GM21717 (cell line): ENCODE data around the gene SYNPO2.
A peak's percentile ranks its signal among the peaks of the same experiment; 100 is the strongest.

Source experiments
- ATAC-seq: cut with Tn5 transposase; IDR thresholded peaks from one replicate; pipeline ENCODE4 v1.9.1; 2021; ENCODE audit warnings: mild to moderate bottlenecking, moderate library complexity; ENCODE audit not compliant: unreplicated experiment

The SYNPO2 gene

DNA sequence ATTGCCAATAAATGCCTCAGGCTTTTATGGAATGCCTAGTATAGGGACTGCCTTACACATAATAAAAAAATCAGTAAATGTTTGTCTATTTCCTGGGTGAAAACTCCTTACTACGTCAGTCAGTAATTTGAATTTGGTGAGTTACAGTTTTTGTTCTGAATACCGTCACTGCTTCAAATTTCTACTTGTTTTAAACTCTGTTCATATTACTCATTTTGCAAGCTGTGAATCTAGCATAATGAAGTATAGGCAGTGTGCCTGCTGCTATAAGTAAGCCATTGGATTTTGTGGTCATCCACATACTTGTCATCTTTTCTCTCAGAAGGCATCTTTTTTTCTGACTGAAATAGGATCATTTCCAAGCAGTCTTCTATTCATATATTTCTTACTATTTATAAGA, 43.1 kb downstream of the SYNPO2 start:
- ATAC-seq, result no peak

DNA sequence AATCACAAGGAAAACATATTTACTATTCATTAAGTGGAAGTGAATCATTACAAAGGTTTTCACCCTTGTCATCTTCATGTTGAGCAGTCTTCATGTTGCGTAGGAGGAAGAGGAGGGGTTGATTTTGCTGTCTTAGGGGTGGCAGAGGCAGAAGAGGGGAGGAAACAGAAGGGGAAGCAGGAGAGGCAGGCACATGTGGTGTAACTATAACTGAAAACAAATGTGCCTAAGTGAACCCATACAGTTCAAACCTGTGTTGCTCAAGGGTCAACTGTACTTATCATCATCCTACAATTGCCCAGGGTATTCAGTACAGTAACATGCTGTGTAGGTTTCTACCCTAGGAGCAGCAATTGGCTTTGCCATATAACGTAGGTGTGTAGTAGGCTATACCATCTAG, 47.2 kb downstream of the SYNPO2 start:
- ATAC-seq, result no peak

DNA sequence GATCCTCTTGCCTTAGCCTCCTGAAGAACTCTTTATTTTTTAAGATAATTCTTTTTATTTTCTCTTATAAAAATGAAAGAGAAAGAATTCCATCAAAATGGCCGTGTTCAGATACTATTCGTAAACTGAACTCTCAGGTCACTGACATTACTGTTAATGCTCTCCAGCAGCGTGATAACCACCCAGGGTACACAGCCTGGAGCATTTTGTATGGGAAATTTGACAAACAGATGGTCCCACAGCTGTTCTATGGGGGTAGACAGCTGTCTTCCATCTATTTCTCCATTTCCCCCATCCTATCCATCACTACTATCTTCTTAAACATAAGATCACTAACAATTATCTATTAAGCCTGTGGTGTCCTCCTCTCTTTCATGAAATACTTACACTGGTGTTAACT, 47.8 kb downstream of the SYNPO2 start:
- no peak for ATAC-seq

DNA sequence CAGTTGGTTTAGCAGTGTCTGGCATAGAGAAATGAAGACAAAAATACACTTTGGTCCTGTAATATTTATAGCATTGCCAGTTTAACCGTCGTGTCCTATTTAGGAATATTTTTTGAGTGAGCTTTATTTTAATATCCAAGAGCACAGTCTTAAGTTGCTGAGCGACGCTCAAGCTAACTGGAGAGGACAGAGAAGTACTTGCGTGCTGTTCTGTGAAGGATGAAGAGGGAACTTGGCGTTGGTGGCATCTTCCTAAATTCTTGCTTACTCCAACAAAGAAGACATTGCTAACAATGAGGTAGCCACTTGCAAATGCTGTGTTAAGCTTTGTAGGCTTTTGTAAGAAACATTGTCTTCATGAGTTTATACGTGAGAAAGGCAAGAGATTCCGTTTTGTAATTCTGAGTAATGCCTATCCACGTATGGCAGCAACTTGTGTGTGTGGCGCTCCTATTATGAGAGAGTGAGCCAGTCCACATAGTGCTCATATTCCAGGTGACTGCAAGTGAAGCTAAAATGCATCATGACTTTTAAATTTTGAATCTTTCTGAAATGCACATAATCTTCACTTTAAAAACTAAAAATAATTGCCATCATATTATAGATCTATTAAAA, 50.6 kb downstream of the SYNPO2 start:
- no peak for ATAC-seq

DNA sequence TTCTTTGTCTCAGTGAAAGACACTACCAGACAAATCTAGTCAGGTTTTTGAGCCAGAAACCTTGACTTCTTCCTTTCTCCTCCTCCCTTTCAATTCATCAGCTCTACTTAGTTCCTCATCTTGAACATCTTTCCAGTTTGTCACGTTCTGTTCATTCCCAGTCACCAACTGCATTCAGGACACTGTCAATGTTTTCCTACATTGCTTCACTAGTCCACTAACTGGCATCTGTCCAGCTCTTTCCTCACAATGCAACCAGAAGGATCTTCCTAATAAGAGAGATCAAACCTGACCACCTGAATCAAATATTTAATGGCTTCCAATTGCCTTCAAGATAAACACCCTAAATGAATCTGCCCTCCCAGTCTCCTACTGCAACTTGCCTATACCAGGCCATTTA, 52.5 kb downstream of the SYNPO2 start:
- ATAC-seq, result no peak

DNA sequence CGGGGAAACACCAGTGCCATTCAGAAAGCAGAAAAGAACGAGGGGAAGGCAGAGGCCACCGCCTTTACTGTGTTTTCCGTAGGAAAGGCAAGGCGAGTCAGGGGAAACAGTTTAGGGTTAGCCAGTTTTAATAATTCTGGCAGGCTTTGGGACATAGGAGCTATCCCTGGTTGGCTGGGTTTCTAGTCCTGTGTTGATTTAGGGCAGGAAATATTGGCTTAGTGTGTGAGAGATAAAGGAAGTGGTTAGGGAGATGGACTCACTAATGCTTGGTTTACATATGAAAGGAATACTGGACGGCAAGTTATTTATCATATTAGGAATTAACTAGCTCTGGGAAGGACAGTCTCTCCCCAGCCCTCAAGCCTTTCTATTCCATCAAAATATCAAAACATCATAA, 53.1 kb downstream of the SYNPO2 start:
- no peak for ATAC-seq

DNA sequence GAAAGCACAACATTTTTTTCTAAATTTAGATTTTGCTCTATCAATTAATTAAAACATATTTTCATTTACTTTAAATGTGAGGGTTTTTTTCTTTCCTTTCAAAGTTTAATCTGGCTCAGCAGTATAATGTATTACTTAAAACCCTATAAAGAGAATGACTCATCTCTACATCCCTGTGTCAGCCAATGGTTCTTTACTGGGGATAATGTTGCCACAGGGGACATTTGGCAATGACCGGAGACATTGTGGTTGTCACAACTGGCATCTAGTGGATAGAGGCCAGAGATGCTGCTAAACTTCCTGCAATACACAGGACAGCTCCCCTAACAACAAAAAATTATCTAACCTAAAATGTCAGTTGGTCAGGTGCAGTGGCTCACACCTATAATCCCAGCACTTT, 53.8 kb downstream of the SYNPO2 start:
- ATAC-seq, result no peak

DNA sequence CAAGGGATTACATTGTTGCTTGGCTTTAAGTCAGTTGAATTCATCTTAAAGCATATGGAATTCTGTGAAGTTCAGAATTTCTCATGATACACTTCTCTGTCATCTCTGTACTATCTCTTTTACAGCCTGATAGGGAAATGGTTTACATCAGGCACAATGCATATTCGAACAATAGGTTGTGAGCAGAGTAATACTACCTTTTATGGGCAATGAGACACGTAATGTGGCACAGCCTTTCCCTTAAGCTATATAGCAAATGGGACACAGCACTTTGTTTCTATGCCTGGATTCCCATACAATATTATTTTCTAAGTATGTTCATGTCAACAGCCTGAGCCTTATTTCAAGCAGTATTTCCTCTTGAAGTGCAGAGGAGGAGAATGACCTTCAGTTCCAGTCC, 58.4 kb downstream of the SYNPO2 start:
- no peak for ATAC-seq

DNA sequence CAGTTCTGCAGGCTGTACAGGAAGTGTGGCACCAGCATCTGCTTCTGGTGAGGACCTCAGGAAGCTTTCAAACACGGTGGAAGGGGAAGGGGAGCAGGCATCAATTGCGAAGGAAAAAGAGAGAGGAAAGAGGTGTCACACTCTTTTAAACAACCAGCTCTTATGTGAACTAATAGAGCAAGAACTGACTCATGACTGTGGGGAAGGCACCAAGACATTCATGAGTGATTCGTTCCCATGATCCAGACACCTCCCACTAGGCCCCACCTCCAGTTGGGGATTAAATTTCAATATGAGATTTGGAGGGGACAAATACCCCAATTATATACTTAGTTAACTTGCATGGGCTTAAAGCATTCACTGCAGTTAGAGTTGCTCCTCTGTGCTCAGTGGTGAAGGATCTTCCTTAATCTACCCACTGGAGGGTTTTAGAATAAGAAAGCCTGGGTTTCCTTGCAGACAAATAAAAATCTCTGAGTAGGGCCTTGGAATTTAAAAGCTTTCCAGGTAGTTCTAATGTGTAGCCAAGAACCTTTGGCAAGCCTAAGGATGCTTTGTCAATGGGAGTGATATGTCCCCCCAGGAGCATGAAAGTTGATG, 60.0 kb downstream of the SYNPO2 start:
- no peak for ATAC-seq

DNA sequence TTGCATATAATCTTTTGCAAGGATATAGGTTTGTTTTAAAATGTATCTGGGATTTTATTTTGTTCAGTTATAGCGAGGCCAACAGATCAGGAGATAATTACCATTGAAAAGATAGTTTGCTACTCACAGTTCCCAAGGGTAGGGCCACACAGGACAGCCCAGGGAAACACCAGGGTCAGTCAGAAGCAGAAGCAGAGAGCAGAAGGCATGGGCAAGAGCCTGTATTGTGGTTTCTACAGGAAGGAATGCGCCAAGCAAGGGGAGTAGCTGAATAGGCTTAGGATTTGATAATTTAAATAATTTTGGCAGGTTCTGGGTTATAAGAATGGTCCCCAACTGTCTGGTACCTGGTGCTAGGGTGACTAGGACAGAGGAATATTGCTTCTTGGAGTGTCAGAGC, 61.6 kb downstream of the SYNPO2 start:
- no peak for ATAC-seq

DNA sequence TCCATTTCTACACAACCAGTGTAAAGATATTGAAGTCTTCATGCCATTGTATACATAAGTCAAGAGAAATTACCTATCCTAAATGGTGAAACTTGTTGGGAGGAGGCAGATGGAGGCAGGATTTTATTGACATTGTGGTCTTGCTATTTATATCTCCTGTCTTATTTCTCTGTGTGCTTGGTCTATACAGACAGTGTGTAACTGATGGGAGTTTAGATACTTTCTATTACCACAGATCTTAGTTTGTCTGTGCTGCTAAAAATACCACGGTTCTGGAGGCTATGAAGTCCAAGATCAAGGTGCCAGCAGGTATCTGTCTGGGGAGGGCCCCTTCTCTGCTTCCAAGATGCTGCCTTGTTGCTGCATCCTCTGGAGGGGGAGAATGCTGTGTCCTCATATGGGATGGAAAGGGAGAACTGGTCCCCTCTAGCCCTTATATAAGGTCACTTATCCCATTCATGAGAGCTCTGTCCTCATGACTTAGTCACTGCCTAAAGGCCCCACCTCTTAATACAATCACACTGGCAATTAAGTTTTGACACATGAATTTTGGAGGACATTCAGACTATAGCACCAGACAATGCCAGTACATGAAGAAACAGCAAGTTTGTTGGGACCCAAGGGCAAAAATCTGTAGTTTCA, 62.4 kb downstream of the SYNPO2 start:
- ATAC-seq, result no peak

DNA sequence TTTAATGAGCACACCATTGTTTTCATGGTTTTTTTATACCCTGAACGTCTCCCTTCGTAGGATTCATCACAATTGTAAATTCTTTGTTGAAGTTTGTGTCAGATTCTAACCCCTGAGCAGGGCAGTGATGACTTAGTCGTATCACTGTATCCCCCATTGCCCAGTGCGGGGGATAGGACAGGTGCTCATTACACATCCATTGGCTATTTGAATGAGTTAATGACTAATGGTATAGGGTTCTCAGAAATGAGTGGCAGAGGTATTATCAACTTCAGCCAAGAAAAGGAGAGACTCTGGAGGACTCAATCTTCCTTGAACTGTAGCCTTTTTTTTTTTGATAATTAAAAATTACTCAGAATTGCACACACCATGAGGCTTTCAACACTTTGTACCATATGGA, 64.6 kb downstream of the SYNPO2 start:
- ATAC-seq, result no peak

DNA sequence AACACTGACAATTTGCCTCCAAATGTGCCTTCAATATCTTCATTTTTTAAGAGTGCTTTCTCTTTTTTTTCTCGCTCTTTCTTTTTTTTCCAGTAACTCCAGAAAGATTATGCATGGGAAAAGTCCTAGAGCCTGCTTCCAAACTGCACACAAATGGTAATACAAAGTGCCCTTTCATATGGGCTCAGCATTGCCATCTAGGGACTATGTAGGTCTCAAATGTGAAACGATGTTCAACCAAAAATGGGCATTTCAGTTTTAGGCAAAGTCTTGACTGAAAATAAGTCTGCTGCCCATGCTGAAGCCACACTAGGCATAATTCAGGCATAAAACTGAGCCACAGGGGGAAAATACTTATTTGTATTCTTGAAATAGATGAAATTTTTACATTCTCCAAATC, 65.6 kb downstream of the SYNPO2 start:
- no peak for ATAC-seq

DNA sequence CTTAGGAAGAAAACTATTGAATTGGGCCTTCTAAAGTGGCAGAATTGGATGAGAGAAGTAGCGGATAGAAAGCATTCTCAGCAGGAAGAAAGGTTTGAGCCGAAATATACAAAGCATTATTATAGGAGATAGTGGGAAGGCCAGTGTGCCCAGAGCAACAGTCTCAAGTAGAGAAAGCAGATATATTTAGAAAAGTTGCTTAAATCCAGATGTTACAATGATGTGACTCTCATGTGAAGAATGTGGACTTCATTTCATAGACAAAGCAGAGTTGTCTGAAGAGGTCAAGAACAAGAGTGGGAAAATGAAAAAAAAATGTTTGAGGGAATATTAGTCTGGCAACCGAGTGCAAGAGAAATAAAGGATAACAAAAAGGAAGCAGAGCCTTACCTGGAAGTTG, 66.9 kb downstream of the SYNPO2 start:
- no peak for ATAC-seq

DNA sequence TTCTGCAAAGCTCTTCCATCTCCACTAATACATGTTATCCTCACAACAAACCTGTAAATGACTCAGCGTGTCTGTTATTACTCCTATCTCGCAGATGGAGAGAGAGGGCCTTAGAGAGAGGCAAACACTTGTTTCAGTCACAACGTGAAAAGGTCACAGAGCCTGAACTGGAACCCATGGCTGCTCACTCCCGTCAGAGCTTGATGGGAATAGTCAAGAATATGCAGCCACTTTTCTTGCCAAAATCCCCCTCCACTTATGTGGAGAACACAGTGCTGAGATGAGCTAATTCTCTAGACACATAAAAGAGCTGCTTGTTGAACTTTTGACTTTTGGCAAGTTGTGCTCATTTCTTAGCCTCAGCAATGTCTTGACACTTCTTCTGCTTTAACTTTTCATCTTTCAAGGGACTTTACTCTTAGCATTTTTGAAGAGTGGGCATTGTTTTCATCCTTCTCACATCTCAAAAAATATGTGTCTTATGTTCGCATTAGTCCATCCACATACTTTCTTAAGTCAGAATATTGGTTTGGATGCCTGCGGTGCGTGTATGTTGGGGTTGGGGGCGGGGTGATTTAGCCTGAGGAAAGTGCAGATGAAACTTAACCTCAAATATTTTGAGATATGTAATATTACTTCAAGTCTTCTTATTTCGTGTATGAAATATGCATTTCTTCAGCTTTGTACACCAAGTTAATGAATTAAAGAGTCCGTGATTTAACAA, 69.2 kb downstream of the SYNPO2 start:
- no peak for ATAC-seq

DNA sequence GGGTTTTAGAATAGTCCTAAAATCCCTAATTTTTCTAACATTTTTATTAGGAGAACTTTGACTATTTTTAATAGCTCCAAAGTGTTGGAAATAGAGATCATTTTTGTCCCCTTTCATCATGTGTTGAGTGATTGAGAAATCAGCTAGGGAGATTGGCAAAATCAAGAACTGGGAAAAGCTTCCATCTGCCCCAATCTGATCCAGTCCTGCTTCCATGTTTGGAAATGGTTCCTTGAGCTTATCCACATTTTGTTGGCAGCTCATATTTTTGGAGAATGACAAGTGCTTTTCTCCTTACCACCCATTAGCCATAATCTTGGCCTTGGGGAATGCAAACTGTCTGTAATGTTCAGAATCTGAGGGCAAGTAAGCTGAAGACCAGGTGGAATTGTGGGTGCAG, 73.9 kb downstream of the SYNPO2 start:
- ATAC-seq, result no peak

DNA sequence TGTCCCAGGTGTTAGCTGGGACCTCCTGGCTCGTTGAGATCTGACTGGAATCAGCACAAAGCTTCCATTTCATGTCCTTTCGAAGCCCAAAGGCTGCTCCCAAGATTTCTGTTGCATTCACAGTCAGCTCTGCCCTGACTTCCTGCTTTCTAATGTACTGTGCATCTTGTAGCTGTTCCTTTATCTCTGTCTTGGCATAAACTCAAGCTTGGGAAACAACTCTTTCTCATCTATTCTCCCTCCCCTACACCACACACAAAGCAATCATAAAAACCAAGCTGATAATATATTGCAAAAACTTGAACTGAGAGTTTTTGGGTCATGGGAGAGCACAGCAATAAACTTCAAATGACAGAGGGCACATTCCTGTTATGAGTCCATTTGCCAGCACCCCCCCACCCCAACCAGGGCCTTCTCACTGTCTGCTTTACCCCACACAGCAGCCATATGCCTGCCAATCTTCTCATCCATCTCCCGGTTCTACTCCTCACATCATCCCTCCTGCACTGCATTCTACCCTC, 76.3 kb downstream of the SYNPO2 start:
- no peak for ATAC-seq

DNA sequence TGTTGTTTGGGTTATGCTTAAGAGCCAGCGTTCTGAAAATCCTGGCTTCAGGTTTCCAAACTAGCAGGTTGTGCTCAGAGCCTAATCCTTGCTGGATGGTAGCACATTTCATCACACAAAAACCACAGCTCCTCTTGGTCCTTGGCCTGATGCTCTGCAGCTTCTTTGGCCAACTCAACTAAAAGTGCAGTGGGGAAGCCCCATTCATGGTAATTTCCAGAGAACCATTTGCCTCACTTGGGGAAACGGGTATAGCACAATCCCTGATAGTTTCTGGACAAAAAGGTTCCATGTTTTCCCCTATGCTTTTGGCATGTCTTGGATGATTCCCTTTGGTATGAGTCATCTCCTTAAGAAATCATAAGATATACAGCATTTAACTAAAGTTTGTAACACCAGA, 78.7 kb downstream of the SYNPO2 start:
- no peak for ATAC-seq

DNA sequence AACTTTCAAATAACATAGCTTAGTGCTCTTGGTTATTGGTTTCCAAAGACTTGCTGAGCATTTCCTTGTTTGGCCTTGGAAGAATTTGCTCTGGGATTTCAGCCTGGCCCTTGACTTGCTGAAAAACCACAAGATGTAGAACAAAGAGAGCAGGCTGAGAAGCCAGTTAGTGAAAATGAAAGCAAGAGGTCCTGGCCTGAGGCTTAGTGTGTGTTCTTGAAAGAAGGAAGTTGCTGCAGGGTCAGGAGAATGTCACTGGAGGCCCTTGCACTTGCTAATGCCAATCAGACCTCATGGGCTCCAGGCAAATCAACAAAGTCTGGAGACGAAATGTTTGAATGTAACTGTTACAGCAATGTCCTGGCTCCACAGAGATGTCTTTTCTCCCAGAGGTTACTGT, 79.4 kb downstream of the SYNPO2 start:
- ATAC-seq, result peak; percentile 100

DNA sequence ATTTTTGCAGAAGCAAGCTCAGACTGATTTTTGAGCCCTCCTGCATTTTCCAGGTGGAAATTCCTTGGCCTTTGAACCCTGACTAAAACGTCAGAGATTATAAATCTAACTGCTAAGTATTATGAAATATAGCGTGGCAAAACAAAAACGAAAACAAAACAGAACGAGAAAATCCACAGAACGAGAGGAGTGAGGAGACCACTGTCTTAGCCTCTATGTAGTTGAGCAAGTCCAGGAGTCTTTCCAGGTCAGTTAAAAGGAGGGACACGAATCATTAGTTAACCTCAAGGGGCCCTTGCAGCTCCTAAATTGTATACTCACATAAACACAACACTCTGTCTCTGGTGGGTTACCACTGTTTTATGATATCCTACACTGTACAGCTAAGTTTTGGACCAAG, 80.2 kb downstream of the SYNPO2 start:
- no peak for ATAC-seq

DNA sequence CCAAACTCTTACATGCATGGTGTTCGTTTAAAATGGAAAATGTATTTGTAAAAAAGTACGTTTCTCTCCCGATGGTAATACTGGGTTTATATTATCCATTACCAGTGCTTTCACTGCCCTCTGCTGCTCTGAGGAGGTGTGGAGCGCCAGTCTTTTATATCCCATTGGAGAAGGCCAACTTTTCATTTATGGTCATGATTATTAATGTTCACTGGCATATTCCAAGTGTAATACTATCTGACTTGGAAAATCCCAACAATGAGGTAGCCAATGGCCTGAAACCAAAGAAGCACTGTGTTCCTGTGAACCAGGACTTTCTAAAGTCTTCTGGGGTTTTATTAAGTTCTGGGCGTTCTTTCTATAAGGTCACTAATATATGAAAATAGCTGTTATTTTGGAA, 80.7 kb downstream of the SYNPO2 start:
- no peak for ATAC-seq

DNA sequence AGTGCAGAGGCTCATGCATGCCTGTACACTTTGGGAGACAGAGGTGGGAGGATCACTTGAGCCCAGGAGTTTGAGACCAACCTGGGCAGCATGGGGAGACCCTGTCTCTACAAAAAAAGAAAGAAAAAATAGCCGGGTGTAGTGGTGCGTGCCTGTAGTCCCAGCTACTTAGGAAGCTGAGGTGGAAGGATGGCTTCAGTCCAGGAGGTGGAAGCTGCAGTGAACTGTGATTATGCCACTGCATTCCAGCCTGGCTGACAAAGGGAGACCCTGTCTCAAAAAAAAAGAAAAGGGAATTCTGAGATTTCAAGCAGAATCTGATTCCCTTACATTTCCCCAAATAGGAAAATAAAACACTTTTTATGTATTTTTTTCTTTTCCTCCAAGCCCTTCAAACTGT, 83.5 kb downstream of the SYNPO2 start:
- ATAC-seq, result no peak
